ENCODE results near the gene ZDHHC17.

The ZDHHC17 gene

GRCh38 chr12:76871742-76872141, 107.8 kb downstream of the ZDHHC17 start:
- Histone ChIP-seq H3K36me3 (ENCODE audit: insufficient read depth) (no peaks in the 10 kb centered on the region), H2AFZ (ENCODE audit: low read depth) (no peak overlapping the region), H3K27ac (no peak overlapping the region), H3K79me2 (ENCODE audit: insufficient read depth, low read depth) (no peaks in the 10 kb centered on the region), H3K4me1 (ENCODE audit: low read depth, poor library complexity, severe bottlenecking) (no peaks in the 10 kb centered on the region), H3K4me3 (IDR thresholded peaks at IDR 0.05; ENCODE audit: insufficient read depth, low read depth, low read length) (no peak overlapping the region), H3K9ac (no peak overlapping the region), H4K20me1 (ENCODE audit: insufficient read depth) (no peaks in the 10 kb centered on the region), H3K4me2 (no peak overlapping the region), H3K27me3 (ENCODE audit: insufficient read depth, low read depth) (no peaks in the 10 kb centered on the region)
- TF ChIP-seq CTCF (conservative IDR thresholded peaks at IDR 0.05; ENCODE audit: low read depth, low read length): no peak

GRCh38 chr12:76872415-76872814, 108.5 kb downstream of the ZDHHC17 start:
- no peak overlapping the region for H3K4me2 ChIP-seq
- H3K4me3 ChIP-seq (IDR thresholded peaks at IDR 0.05; ENCODE audit: insufficient read depth, low read depth, low read length): no peak overlapping the region
- H3K4me1 ChIP-seq (ENCODE audit: low read depth, poor library complexity, severe bottlenecking): no peaks in the 10 kb centered on the region
- no peaks in the 10 kb centered on the region for H4K20me1 ChIP-seq (ENCODE audit: insufficient read depth)
- H2AFZ ChIP-seq (ENCODE audit: low read depth): no peak overlapping the region
- no peak overlapping the region for H3K27ac ChIP-seq
- H3K9ac ChIP-seq: no peak overlapping the region
- H3K27me3 ChIP-seq (ENCODE audit: insufficient read depth, low read depth): no peaks in the 10 kb centered on the region
- H3K36me3 ChIP-seq (ENCODE audit: insufficient read depth): no peaks in the 10 kb centered on the region
- H3K79me2 ChIP-seq (ENCODE audit: insufficient read depth, low read depth): no peaks in the 10 kb centered on the region
- no peak for TF ChIP-seq CTCF (conservative IDR thresholded peaks at IDR 0.05; ENCODE audit: low read depth, low read length)

- Histone ChIP-seq H3K27ac (no peak overlapping the region), H3K79me2 (ENCODE audit: insufficient read depth, low read depth) (no peaks in the 10 kb centered on the region), H2AFZ (ENCODE audit: low read depth) (no peak overlapping the region), H3K27me3 (ENCODE audit: insufficient read depth, low read depth) (no peaks in the 10 kb centered on the region), H3K4me3 (IDR thresholded peaks at IDR 0.05; ENCODE audit: insufficient read depth, low read depth, low read length) (no peak overlapping the region), H3K4me2 (no peak overlapping the region), H3K36me3 (ENCODE audit: insufficient read depth) (no peaks in the 10 kb centered on the region), H4K20me1 (ENCODE audit: insufficient read depth) (no peaks in the 10 kb centered on the region), H3K4me1 (ENCODE audit: low read depth, poor library complexity, severe bottlenecking) (no peaks in the 10 kb centered on the region), H3K9ac (no peak overlapping the region)
- no peak for TF ChIP-seq CTCF (conservative IDR thresholded peaks at IDR 0.05; ENCODE audit: low read depth, low read length)
Measured at GRCh38 chr12:76874027-76874426, 110.1 kb downstream of the ZDHHC17 start.

GRCh38 chr12:76874491-76875190, 110.7 kb downstream of the ZDHHC17 start:
- Histone ChIP-seq H3K9ac (no peak overlapping the region), H3K4me2 (no peak overlapping the region), H4K20me1 (ENCODE audit: insufficient read depth) (no peaks in the 10 kb centered on the region), H3K79me2 (ENCODE audit: insufficient read depth, low read depth) (no peaks in the 10 kb centered on the region), H3K27ac (no peak overlapping the region), H3K4me3 (IDR thresholded peaks at IDR 0.05; ENCODE audit: insufficient read depth, low read depth, low read length) (no peak overlapping the region), H3K27me3 (ENCODE audit: insufficient read depth, low read depth) (no peaks in the 10 kb centered on the region), H2AFZ (ENCODE audit: low read depth) (no peak overlapping the region), H3K4me1 (ENCODE audit: low read depth, poor library complexity, severe bottlenecking) (peaks cover 2% of the 10 kb centered on the region), H3K36me3 (ENCODE audit: insufficient read depth) (no peaks in the 10 kb centered on the region)
- no peak for TF ChIP-seq CTCF (conservative IDR thresholded peaks at IDR 0.05; ENCODE audit: low read depth, low read length)

Data from KMS-11 (cell line).